HG02943 (cell line): ENCODE data around the gene TRMT61A.
"Not testable (repeated sequence)": the region's sequence is repeated elsewhere in the genome, so short reads cannot be mapped to it uniquely, and the experiment has no call there.

Source experiments
- ATAC-seq: cut with Tn5 transposase; IDR thresholded peaks from one replicate; pipeline ENCODE4 v1.9.1; 2021; ENCODE audit warnings: mild to moderate bottlenecking, low read depth, moderate library complexity; ENCODE audit not compliant: unreplicated experiment

The TRMT61A gene

GRCh38 chr14:103521951-103522563 lies 6.9 kb upstream of the TRMT61A start:
- no peak for ATAC-seq

- no peak for ATAC-seq
Observed at GRCh38 chr14:103522649-103523574, 6.1 kb upstream of the TRMT61A start, which contains the start of gene CKB. CKB (minus strand) TSS chr14:103522830; CDS start chr14:103522493, 337 bp downstream.

DNA sequence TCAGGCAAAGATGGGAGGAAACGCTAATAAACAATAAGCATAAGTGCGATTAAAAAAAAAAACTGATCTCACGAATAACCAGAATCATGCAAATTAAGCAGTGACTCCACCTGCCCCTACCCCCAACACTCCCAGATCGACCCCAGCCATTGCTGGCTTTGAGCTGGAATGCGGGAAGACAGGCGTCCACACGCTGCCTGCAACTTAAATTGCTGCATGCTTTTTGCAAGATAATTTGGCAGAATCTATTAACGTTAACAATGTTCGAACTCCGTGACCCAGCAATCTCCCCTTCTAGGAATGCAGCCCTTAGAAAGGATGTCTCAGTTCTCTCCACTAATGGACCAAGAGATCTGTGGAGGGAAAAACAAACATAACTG lies 5.4 kb upstream of the TRMT61A start:
- no peak for ATAC-seq

GRCh38 chr14:103524002-103524935 lies 4.7 kb upstream of the TRMT61A start:
- ATAC-seq = no peak

DNA sequence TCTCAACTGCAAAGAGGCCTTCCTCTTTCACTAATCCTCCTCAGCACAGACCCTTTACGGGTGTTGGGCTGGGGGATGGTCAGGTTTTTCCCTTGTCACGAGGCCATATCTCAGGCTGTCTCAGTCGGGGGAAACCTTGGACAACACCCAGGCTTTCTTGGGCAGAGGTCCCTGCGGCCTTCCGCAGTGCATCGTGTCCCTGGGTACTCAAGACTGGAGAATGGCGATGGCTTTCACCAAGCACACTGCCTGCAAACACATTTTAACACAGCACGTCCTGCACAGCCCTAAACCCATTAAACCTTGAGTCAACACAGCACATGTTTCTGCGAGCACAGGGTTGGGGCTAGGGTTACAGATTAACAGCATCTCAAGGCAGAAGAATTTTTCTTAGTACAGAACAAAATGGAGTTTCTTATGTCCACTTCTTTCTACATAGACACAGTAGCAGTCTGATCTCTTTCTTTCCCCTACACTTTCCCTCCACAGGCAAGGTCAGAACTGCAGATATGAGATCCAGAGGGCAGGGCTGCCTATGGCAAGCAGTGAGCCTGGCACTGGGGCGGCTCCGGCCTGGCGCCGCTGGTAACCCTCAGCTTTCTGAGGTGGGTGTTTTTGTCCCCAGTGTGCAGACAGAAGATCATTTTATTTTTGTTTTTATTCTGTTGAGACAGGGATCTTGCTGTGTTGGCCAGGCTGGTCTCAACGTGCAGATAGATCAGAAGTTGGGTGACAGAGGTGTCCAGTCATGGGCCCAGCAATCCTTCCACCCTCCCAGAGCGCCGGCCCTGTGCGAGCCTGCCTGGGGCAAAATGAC lies 3.4 kb upstream of the TRMT61A start:
- ATAC-seq = not testable (repeated sequence)

GRCh38 chr14:103526247-103526913 lies 2.6 kb upstream of the TRMT61A start:
- no peak for ATAC-seq

GRCh38 chr14:103526914-103527248 lies 2.1 kb upstream of the TRMT61A start:
- no peak for ATAC-seq

DNA sequence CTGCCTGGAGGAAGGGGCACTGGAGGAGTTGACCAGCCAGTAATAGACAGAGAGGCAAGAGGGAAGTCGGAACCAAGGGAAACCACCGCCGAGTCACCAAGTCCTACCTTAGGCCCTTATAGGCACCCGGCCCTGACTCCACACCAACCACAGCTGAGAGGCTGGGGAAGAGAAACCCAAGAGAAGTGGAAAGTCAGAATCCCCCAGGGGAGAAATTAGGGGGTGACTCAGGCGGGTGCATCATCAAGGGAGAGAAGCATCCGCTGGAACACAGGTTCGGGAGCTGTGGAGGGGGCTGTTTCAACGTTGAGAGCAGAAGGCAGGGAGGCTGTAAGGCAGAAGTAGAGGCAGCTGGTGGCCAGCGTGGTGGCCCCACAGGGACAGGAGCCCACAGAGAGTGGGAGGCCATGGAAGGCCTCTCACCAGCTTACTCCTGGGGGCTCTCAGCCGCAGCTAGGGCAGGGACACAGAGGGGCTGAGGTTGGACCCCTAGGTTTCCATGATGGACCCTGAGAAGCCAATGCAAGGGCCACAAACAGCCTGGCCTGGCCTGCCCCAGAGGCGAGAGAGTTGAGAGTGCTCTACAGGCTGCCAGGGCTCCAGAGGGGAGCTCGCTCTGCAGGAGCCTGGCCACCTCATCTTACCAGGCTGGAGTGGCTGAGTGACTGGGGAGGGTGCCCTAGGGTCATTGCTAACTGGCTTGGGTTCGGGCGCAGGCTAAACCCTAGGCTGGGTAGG lies 1.4 kb upstream of the TRMT61A start:
- ATAC-seq = no peak

DNA sequence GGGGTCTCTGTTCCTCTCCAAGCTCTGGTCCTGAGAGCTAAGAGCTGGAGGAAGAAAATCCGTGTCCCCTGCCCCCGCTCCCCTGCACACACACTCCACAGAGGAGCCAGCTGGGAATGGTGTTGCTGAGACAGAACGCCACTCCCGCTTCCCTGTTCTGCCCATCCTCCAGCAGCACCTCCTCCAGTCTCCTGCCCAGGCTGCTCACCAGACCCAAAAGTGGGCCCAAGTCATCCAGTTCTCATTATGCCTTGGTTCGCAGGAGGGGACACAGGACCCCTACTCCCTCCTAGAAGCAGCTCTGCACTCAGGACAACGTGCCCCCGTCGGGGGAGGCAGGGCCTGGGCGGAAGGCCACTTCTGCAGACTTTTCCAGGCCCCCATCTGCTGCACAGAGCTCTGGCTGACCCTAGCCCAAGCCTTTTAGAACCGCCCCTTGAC lies 830 bp upstream of the TRMT61A start:
- ATAC-seq = no peak

DNA sequence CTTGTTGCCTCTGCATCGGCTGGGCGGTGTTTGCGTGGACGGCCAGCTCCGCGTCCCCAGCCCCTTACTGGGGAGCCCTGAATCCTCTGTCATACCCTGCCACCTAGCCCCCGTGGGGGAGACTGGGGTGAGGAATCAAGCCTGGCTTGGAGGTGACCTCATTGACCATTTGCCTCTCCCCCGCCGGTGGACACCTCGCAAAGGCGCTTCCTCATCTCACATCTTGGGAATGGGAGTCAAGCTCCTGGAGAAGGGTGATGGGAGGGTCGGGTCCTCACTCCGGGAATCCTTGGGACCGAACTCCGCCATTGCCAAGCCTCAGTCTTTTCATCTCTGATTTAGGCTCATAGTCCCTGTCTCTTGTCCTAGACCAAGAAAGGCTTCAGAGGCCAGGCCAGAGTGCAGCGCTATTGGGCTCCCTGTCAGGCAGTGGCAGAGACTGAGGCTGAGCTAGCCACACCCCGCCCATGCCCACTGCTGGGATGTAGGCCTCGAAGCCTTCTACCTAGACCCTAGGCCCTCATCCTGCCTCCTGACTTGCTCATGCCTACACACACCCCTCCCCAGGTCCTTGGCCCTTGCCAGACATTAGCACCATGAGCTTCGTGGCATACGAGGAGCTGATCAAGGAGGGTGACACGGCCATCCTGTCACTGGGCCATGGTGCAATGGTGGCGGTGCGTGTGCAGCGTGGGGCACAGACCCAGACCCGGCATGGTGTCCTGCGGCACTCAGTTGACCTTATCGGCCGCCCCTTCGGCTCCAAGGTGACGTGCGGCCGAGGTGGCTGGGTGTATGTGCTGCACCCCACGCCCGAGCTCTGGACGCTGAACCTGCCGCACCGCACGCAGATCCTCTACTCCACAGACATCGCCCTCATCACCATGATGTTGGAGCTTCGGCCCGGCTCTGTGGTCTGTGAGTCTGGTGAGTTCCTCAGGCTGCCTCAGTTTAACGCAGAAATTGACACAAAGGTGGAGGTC lies 678 bp downstream of the TRMT61A start:
- no peak for ATAC-seq

GRCh38 chr14:103530390-103530789 lies 1.4 kb downstream of the TRMT61A start:
- ATAC-seq = no peak

GRCh38 chr14:103530831-103531230 lies 1.8 kb downstream of the TRMT61A start:
- ATAC-seq = no peak

GRCh38 chr14:103531421-103532215 lies 2.6 kb downstream of the TRMT61A start:
- no peak for ATAC-seq

DNA sequence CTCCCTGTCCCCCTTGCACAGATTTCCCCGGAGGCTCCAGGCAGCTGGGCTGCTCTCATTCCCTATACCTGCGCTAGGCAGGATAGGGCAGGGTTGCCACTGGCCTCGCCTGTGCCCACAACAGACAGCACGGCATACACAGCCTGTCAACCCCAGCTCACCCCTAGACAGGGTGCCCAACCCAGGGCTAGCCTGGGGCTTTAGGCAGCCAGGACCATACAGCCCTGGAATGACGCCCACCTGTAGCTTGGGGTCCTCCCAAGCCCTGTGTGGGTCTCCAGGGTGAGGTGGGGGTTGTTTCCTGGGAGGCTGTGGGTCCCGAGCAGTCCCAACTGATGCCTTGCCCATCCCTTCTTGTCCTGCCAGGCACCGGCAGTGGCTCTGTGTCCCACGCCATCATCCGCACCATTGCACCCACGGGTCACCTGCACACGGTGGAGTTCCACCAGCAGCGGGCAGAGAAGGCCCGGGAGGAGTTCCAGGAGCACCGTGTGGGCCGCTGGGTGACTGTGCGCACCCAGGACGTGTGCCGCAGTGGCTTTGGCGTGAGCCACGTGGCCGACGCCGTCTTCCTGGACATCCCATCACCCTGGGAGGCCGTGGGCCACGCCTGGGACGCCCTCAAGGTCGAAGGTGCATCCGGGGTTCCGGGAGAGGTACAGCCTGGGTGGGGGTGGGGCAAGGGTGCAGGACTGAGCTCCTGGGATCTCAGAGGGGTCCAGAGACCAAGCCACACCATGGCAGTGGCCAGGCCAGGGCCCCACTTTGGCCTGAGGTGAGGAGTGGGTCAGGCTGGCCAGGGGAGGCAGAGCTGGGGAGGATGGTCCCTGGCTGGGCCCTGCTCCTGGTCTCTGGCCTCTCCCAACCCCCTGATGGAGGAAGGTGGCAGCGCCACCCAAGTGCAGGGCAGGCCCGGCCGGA lies 3.5 kb downstream of the TRMT61A start:
- no peak for ATAC-seq

DNA sequence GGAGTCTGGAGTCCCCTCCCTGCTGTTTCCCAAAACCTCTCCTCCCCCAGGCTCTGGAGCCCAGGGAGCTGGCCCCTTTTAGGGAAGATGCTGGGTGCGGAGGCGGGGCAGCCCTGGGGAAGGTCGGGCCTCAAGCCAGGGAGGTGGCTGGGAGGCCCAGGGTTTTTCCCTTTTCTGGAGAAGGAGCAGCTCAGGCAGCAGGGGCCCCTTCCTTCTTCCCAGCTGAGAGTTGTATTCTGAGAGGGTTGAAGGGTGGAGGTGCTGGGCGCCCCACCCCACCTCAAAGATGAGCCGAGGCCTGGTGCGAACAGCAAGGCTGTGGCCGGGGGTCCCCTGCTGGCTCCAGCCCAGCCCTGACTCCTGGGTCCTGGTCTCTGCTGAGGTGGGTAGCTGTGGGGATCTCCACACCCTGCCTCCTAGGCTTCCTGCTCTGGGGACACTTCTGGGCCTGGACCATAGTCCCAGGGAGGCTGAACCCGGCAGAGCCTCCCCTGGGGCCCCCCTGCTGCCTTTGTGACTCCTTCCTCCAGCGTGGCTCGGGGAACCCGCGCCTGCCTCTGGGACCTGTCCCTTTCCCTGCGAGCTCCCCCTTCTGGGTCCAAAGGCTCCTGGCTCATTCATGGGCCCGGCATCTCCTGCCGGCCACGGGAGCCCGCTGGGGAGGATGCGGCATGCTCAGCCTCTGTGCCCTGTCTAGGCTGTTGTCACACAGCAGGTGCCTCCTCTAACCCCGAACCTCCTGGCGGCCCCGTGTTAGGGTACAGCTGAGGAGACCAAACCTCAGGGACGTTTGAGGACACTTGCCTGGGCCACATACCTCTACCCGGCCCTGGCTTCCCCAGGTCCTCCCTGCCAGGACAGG lies 4.4 kb downstream of the TRMT61A start:
- ATAC-seq = no peak
